ENCODE data around the gene MGMT. TPM values are rescaled to one million over a fixed set of nuclear protein-coding genes. Genes with fewer than 3 reads are reported as not detected.

MGMT gene
- total and polyA plus RNA-seq, 9 of the 15 experiments (the other 6 are each of a cell fraction or from before 2014, with no cell fraction given), result 0.03 to 0.29 (median 0.11) TPM; not detected in 4

- POLR2A ChIA-PET, result no interaction called here
- in situ Hi-C loops (cut with MboI), result no loop called here
- 3% methylated on average over 6 of the region's 7 CpGs for WGBS (ENCODE audit: insufficient coverage, low coverage, missing lambda C conversion rate)
Measured at GRCh38 chr10:129812398-129812797, 345.4 kb downstream of the MGMT start.

GRCh38 chr10:129814681-129815646 lies 347.9 kb downstream of the MGMT start:
- no peak overlapping the region for H3K27ac ChIP-seq (ENCODE audit: extremely low read depth, low read depth, low read length)
- no peaks in the 10 kb centered on the region for H3K79me2 ChIP-seq (ENCODE audit: control insufficient read depth, insufficient read depth, low read length)
- no peak for ATAC-seq
- H4K20me1 ChIP-seq (replicated peaks; ENCODE audit: control insufficient read depth, insufficient read depth, low read length), result no peaks in the 10 kb centered on the region
- peaks cover 0 to 10% of the 10 kb centered on the region in 2 experiments; a peak in 1 of 5 replicates for H3K27me3 ChIP-seq (ENCODE audit: control insufficient read depth in 2 of 2, insufficient read depth in 2 of 2, low read length in 2 of 2)
- no peak for FAIRE-seq
- no peaks in the 10 kb centered on the region for H3K36me3 ChIP-seq (ENCODE audit: control insufficient read depth, insufficient read depth, low read length)
- in situ Hi-C loops (cut with MboI), result no loop called here
- no peaks in the 10 kb centered on the region for H3K9me1 ChIP-seq (ENCODE audit: control insufficient read depth, insufficient read depth, low read length)
- no peak overlapping the region for H3K9ac ChIP-seq (ENCODE audit: insufficient read depth in 1 of 2, low read depth in 2 of 2, low read length in 2 of 2)
- no peak overlapping the region for H3K4me2 ChIP-seq (ENCODE audit: insufficient read depth, low read length)
- BruUV-seq (replicated peaks), result no TSS peak
- DNase-seq (ENCODE audit: extremely low read depth in 1 of 4, low spot score in 3 of 4), result no peak
- intact Hi-C loops (cut with micrococcal nuclease), result no loop called here
- H3K4me3 ChIP-seq, result no peak overlapping the region
- ChIA-PET POLR2A (interaction anchor here (1.0 kb wide), 1 partner anchor 14 kb away, joined by 3 read pairs; no protein-coding TSS in a partner anchor), CTCF (ENCODE audit: low intra/inter-chr PET ratio) (no interaction called here)
- 2% methylated on average over 10 of the region's 12 CpGs for WGBS (ENCODE audit: insufficient coverage, low coverage, missing lambda C conversion rate)
- H3K9me3 ChIP-seq (replicated peaks; ENCODE audit: control insufficient read depth, insufficient read depth, low read depth, low read length), result no peaks in the 10 kb centered on the region
- H3K4me1 ChIP-seq (replicated peaks in 1 of 2; ENCODE audit: control insufficient read depth in 2 of 2, insufficient read depth in 2 of 2, low read length in 2 of 2), result no peaks in the 10 kb centered on the region
- H2AFZ ChIP-seq (ENCODE audit: low read depth, low read length), result no peak overlapping the region
- TF ChIP-seq ZNF316 (IDR thresholded peaks at IDR 0.05) (no peak), SIN3A (IDR thresholded peaks at IDR 0.05; ENCODE audit: borderline replicate concordance in 2 of 2, control insufficient read depth in 1 of 2, low read depth in 2 of 2, low read length in 2 of 2) (no peak), PML (IDR thresholded peaks at IDR 0.05; ENCODE audit: low read length) (no peak), ERF (CRISPR knock-in tag; IDR thresholded peaks at IDR 0.05) (no peak), GTF2F1 (IDR thresholded peaks at IDR 0.05; ENCODE audit: low read depth, low read length) (no peak), ZNF830 (CRISPR knock-in tag; IDR thresholded peaks at IDR 0.05) (no peak), DLX4 (CRISPR knock-in tag; IDR thresholded peaks at IDR 0.05) (no peak), HMGXB4 (CRISPR knock-in tag; IDR thresholded peaks at IDR 0.05) (no peak), CHD1 (IDR thresholded peaks at IDR 0.05; ENCODE audit: low read length) (no peak), SMAD2 (IDR thresholded peaks at IDR 0.05; ENCODE audit: low read depth, low read length) (no peak)

More at GRCh38 chr10:129812398-129812797, 345.4 kb downstream of the MGMT start:
- FAIRE-seq, result no peak
- TF ChIP-seq CGGBP1 (CRISPR knock-in tag; IDR thresholded peaks at IDR 0.05) (no peak), EWSR1 (IDR thresholded peaks at IDR 0.05; ENCODE audit: borderline replicate concordance, low read depth, partially characterized antibody) (no peak), SPI1 (IDR thresholded peaks at IDR 0.05; ENCODE audit: borderline replicate concordance, low read depth, low read length) (no peak), BDP1 (IDR thresholded peaks at IDR 0.05; ENCODE audit: insufficient read depth, insufficient read length) (no peak)
- no peaks in the 10 kb centered on the region for H3K9me3 ChIP-seq (replicated peaks; ENCODE audit: control insufficient read depth, insufficient read depth, low read depth, low read length)
- H4K20me1 ChIP-seq (replicated peaks; ENCODE audit: control insufficient read depth, insufficient read depth, low read length), result no peaks in the 10 kb centered on the region
- no peaks in the 10 kb centered on the region for H3K4me1 ChIP-seq (replicated peaks in 1 of 2; ENCODE audit: control insufficient read depth in 2 of 2, insufficient read depth in 2 of 2, low read length in 2 of 2)
- no peak overlapping the region for H3K4me2 ChIP-seq (ENCODE audit: insufficient read depth, low read length)
- H3K27me3 ChIP-seq (ENCODE audit: control insufficient read depth in 2 of 2, insufficient read depth in 2 of 2, low read length in 2 of 2), result peaks cover 0 to 10% of the 10 kb centered on the region in 2 experiments; a peak in 1 of 5 replicates
- CTCF ChIA-PET (ENCODE audit: low intra/inter-chr PET ratio), result no interaction called here
- no peak for ATAC-seq
- no peak overlapping the region for H2AFZ ChIP-seq (ENCODE audit: low read depth, low read length)
- H3K79me2 ChIP-seq (ENCODE audit: control insufficient read depth, insufficient read depth, low read length), result no peaks in the 10 kb centered on the region
- no TSS peak for BruUV-seq (replicated peaks)
- no peak overlapping the region for H3K9ac ChIP-seq (ENCODE audit: insufficient read depth in 1 of 2, low read depth in 2 of 2, low read length in 2 of 2)
- no peak for DNase-seq (ENCODE audit: extremely low read depth in 1 of 4, low spot score in 3 of 4)
- no peak overlapping the region for H3K27ac ChIP-seq (ENCODE audit: extremely low read depth, low read depth, low read length)
- H3K4me3 ChIP-seq, result no peak overlapping the region
- no peaks in the 10 kb centered on the region for H3K36me3 ChIP-seq (ENCODE audit: control insufficient read depth, insufficient read depth, low read length)
- intact Hi-C loops (cut with micrococcal nuclease), result no loop called here
- no peaks in the 10 kb centered on the region for H3K9me1 ChIP-seq (ENCODE audit: control insufficient read depth, insufficient read depth, low read length)

Measured in K562 (cell line).